Measurements from ENCODE around the gene TEKT2.

TEKT2 gene

GRCh38 chr1:36083635-36084496, at the start of gene TEKT2:
Gene TEKT2, plus strand, starts transcription at chr1:36084094. Its CDS starts 828 bp downstream, at chr1:36084922.
- no peak for DNase-seq

GRCh38 chr1:36034692-36035091, 49.2 kb upstream of the TEKT2 start:
- DNase-seq = no peak

GRCh38 chr1:36035154-36035553, 48.7 kb upstream of the TEKT2 start:
- no peak for DNase-seq

- DNase-seq = no peak
These were observed 43.7 kb upstream of the TEKT2 start for GRCh38 chr1:36040238-36040637.

- no peak for DNase-seq
These were observed 32.1 kb upstream of the TEKT2 start for GRCh38 chr1:36051821-36052220.

- no peak for DNase-seq
These were observed 29.9 kb upstream of the TEKT2 start for GRCh38 chr1:36053978-36054377.

GRCh38 chr1:36055706-36056105, 28.2 kb upstream of the TEKT2 start:
- DNase-seq = no peak

- DNase-seq = no peak
These were observed 21.6 kb upstream of the TEKT2 start for GRCh38 chr1:36062315-36062714.

- no peak for DNase-seq
These were observed 16.0 kb upstream of the TEKT2 start for GRCh38 chr1:36067871-36068270.

GRCh38 chr1:36068866-36069265, 15.0 kb upstream of the TEKT2 start:
- DNase-seq = no peak

- DNase-seq = no peak
These were observed 13.5 kb upstream of the TEKT2 start for GRCh38 chr1:36070349-36070748.

GRCh38 chr1:36076979-36077573, 6.8 kb upstream of the TEKT2 start:
- no peak for DNase-seq

- DNase-seq = no peak
These were observed 3.7 kb upstream of the TEKT2 start for GRCh38 chr1:36080236-36080635.

- DNase-seq = no peak
These were observed 3.1 kb upstream of the TEKT2 start for GRCh38 chr1:36080801-36081200.

- no peak for DNase-seq
These were observed 1.9 kb upstream of the TEKT2 start for GRCh38 chr1:36081926-36082485.

- no peak for DNase-seq
These were observed 675 bp upstream of the TEKT2 start for GRCh38 chr1:36083219-36083618.

GRCh38 chr1:36084497-36085115, 712 bp downstream of the TEKT2 start:
- DNase-seq = no peak

GRCh38 chr1:36085126-36085525, 1.2 kb downstream of the TEKT2 start:
- no peak for DNase-seq

- no peak for DNase-seq
These were observed 2.0 kb downstream of the TEKT2 start for GRCh38 chr1:36085686-36086526.

GRCh38 chr1:36086529-36087232, 2.8 kb downstream of the TEKT2 start:
- no peak for DNase-seq

GRCh38 chr1:36087233-36088123, 3.6 kb downstream of the TEKT2 start:
- DNase-seq = no peak

Data from activated CD4-positive, alpha-beta T cell treated with anti-CD3 and anti-CD28 coated beads, Interleukin-2, Interleukin-6, amounts not matched to agents 100 ng/mL and 50 ng/mL, durations not matched to agents 16 hours and 8 hours (primary cell).